GM12891 (cell line): Measurements from ENCODE around the gene SLC9A9.

Source experiments
- POLR2A ChIP-seq: IDR thresholded peaks from 2 replicates; pipeline ENCODE4 v1.6.1; 2011; ENCODE audit warnings: low read depth, low read length, control low read depth
- POLR2AphosphoS5 ChIP-seq: IDR thresholded peaks from 2 replicates; pipeline ENCODE4 v1.6.1; 2011; ENCODE audit warnings: low read depth, low read length, control low read depth

GRCh38 chr3:143763564-143764162, 84.6 kb downstream of the SLC9A9 start:
- TF ChIP-seq POLR2A: no peak
- no peak for TF ChIP-seq POLR2AphosphoS5
